CD4-positive, alpha-beta T cell treated with Interferon alpha-2 for 1 hour (primary cell): Measurements from ENCODE around the gene SEC24D.

ENCODE experiments used
- DNase-seq, 2 donors: peaks; one replicate each; pipeline ENCODE4 v3.0.0-alpha.2; 2020 to 2022

The SEC24D gene

GRCh38 chr4:118770741-118771187 is 65.2 kb downstream of the SEC24D start:
- DNase-seq = no peak

GRCh38 chr4:118769161-118769560 is 66.8 kb downstream of the SEC24D start:
- DNase-seq = no peak

DNA sequence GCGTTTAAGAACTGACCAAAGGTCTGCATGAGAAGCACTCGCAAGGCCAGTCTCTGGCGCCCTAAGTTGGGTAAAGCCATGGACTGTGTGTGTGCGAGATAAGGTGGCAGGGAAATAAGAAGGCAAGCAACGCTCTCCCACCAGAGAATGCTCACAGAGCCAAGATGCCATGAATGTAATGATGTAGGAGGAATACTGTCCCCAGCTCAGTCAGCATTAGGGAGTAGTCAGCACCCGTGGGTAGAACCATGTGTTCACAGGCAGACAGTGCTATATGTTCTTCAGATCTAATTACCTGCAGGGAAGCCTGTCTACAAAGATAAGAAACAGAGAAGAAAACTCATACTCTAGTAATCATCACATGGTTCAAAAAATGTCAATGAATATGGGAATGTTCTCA is 68.8 kb downstream of the SEC24D start:
- DNase-seq = no peak

DNA sequence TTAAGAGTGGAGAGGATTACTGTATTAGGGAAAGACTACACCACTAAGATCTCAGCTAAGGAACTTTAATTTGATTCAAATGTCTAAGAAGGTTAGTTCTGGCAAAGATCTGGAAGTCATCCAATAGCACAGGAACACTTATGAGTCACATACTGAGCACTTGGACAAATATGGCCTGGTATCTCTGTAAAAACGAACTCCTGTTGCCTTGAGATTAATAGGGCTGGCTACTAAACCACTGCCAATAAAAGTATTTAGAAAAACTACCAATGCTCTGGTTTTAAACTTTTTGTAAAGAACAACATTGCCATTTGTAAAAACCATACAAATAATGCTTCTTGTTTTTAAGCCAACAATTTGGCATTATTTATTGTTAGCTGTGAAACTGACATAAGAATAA is 70.5 kb downstream of the SEC24D start:
- DNase-seq = no peak

- DNase-seq = no peak
Measured at GRCh38 chr4:118762730-118763477, 73.0 kb downstream of the SEC24D start.

DNA sequence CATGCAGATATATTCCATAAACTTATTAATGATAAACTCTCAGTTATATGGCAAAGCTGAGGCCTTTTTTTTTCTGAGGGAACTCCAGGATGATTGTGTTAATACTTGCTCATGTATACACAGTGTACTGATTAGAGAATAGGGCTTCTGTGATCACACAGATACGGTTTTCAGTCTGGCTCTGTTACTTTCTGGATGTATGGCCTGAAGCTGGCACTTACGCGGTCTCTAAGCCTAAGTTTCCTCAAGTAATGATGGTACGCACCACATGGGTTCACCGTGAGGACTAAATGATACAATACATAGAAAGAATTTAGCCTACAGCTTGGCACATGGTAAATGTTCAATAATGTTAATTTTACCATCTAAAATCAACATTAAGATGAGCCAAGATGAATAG is 73.8 kb downstream of the SEC24D start:
- DNase-seq = no peak

- no peak for DNase-seq
Measured at GRCh38 chr4:118761397-118762016, 74.4 kb downstream of the SEC24D start.

- DNase-seq = no peak
Measured at GRCh38 chr4:118760493-118760892, 75.4 kb downstream of the SEC24D start.

GRCh38 chr4:118760092-118760491 is 75.8 kb downstream of the SEC24D start:
- no peak for DNase-seq

GRCh38 chr4:118759481-118759880 is 76.4 kb downstream of the SEC24D start:
- DNase-seq = no peak

- DNase-seq = no peak
Measured at GRCh38 chr4:118758293-118758692, 77.6 kb downstream of the SEC24D start.

DNA sequence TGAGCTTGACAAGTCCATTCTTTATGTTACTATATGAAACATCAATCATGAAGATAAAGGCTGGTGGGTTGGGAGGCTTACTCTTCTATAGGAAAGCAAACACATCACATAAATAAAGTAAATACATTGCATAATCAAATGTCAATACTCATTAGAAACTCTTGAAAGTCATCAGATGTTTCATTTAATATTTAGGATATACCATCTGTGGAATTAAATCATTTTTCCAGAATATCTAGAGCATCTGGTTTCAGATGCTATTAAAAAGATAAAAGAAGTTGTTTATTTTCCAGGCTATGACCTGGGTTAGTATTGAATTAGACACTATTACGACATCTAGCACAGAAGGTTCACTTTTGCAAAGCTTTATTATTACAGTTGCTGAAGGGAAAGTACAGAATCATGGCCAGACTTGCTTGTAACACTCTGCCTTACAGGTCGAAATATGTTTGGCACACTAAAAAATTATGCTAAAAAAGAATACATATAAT is 78.1 kb downstream of the SEC24D start:
- no peak for DNase-seq

DNA sequence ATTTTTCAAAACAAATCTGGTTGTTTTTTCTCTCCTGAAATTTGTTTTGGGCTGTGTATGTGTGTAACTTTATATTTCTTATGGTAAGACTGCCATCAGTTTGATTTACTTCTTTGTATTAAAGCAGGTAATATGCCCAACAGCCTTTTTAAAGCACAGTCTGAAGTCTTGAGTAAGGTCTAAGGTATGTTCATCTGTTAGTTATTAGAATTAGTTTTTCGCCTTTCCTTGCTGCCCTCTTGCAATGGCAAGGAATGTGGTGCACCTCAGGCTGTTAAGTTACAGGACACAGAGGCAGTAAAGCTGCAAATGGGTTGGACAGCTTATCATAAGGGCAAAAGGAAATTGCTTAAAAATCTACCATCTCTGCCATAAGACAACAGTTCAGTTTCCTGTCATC is 79.0 kb downstream of the SEC24D start:
- DNase-seq = no peak

- no peak for DNase-seq
Measured at GRCh38 chr4:118756429-118756828, 79.5 kb downstream of the SEC24D start.

GRCh38 chr4:118755438-118756226 is 80.3 kb downstream of the SEC24D start:
- DNase-seq = no peak

GRCh38 chr4:118754890-118755289 is 81.0 kb downstream of the SEC24D start:
- no peak for DNase-seq

DNA sequence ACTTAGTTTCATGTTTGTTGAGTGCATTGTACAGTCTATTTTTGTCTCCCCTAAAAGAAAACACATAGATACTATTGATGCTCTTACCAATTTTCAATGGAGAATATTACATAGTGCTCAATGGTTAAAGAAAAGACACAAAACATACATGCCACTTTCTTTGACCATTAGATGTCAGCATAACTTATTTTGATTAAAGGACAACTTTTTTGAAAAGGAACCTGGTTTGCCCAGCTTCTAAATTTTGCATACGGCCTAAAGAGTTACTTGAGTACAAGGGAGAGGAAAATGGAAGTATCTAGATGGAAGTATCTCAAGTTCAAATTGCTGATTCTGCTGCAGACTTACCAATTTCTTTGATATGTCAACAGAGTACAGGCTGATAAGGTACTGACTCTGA is 82.2 kb downstream of the SEC24D start:
- DNase-seq = no peak

DNA sequence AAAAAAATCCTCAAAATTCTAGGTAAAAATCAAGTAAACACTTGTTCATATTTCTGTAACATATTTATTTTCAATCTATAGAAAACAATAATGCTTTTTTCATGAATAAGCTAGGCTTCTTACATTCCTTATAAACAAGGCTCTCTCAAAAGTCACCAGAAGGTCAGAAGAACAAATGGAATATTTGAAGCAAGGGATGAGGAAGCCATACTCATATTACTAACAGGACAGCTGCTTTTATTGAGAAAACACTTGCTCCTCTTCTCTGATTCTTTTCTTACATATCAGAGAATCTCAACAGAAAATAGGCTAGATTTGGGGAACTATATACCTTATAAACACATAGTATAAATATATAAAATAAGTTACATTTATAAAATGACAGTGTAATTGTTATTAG is 82.8 kb downstream of the SEC24D start:
- no peak for DNase-seq

DNA sequence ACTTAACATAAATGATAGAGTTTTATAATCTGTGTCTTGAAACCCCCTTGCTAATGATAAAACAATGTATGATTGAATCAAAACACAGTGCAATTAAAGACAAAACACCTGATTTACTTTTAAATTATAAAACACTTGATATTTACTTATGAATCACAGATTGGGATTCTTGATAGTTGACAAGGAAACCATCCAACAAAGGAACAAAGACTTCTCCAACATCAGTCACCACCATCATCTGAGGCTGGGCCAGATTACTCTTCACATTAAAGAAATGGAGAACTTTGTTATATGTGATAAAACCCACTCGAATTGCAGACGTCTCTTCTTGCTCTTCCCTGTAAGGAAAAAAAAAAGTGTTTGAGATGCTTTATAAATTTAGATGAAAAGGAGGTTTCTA is 83.4 kb downstream of the SEC24D start:
- DNase-seq = no peak

DNA sequence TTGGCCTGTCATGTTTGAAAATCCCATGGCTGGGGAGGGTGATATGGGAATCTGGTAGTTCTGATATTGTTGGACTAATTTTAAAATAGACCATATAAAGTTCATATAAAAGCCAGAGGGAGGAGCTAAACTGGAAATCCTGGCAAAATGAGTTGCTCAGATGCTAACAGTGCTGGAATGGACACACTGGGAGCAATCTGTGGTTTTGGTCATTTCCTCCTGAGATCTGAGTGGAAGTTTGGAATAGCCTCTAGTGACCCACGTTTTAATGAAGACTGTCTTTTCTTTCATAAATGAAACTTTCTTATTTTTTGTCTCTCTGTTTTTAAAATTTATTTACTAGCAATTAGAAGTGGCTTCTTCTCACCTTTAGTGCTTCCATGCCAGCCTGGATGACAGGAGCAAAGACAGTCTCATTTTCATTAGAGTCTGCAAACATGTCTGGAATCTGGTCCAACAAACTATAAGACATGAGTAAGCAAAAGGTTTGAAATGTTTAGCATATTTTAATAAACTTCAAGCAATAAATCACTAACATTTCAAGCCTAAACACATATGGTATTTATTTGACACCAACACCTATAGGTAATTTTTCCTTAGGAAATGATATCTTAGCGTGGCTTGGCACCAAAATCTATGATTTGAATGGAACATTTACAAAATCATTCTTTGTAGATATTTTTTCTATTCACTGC is 84.2 kb downstream of the SEC24D start:
- DNase-seq = no peak

DNA sequence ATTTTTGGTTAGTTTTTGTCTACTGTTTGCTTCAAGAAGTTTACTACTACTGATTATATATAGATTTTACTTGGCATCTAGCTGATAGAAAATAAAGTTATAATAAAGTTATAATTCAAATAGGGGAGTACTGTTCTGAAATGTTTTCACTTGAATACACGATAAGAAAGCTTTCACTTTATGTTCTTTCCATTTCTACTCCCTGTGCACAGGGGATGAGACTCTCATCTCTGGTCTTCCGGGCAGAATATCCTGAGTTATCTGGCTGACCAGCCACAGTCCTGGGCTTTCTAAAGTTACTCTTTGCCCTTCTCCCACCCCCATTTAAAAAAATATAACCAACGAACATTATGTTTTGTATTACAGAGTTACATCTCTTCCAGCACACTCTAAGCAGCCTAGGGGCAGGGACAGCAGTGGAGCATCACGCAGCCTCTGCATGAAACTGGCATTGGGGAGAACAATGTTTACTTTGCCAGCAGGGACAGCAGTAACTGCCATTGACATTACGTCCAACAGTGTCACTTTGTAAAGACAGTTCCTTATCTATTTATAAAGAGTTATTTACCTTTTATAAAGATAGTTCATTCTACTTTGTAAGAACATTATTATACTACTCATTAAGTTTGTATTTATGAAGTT is 86.5 kb downstream of the SEC24D start:
- no peak for DNase-seq

DNA sequence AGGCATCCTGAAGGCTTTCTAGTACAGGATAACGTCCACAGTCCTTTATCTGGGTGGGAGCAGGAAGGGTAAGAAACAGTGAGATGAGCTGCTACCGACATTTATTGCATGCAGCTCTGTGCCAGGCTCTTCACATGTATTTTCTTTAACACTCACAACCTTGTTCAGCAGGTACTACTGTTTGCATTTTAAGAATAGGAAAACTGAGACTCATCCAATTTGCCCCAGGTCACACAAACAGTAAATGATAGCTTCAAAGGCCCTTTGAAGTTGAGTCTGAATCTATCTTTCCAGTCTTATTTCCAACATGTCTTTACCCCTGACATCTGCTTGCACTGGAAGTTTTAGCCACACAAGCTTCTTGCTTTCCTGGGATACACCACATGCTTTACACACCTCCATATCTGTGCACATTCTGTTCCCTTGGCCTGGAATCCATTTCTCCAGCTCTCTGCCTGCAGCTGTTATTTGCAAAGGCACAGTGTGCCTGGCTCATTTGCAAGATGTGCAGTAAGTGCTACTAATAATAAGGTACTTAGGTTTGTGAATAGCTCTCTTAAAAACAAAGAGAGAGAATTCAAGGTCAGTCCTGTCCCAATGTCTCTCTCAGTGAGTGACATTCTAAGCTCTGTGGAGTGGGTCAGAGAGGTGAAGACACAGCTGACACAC is 89.5 kb downstream of the SEC24D start:
- DNase-seq = no peak
